Measurements from ENCODE around the gene PLA2G3. TPM values are rescaled to one million over a fixed set of nuclear protein-coding genes. Genes with fewer than 3 reads are reported as not detected.

PLA2G3 gene
- total RNA-seq, 1 experiment from 2014 or later, result not detected

- TF ChIP-seq CTCF (IDR thresholded peaks at IDR 0.05 in 2 of 3, conservative IDR thresholded peaks at IDR 0.05 in 1 of 3; ENCODE audit: borderline replicate concordance in 1 of 3, insufficient read depth in 1 of 3, low read depth in 2 of 3, low read length in 2 of 3), result no peak
- TF ChIP-seq ZFX (IDR thresholded peaks at IDR 0.05), result peak; percentile 17; the same call in 1 of the 2 replicates
- TF ChIP-seq JUND (IDR thresholded peaks at IDR 0.05), result no peak
Measured at GRCh38 chr22:31179345-31179744, 39.0 kb upstream of the PLA2G3 start (continued).

DNA sequence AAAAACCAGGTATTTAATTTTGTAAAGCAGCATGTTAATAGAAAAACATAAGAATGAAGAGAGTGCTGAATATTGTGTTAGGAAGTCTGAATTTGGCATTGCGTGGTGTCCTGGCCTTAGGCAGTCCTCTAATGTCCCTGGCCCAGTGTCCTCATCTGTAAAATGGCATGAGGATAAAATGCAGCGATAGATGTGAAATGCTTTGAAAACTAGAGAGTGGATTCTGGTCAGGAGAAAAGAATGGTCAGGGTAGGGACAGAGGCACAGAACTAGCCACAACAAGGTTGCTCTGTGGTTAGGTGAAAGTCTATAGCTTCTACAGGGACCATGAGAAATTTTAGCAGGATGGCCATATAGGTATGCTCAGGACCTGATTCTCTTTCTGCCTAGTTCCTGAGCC is 38.6 kb upstream of the PLA2G3 start:
- RAD21 ChIA-PET (ENCODE audit: low non-redundant PET in 1 of 2, low total read pairs in 2 of 2, uncharacterized antibody in 2 of 2, unreplicated experiment in 2 of 2), result no interaction called here
- no peak overlapping the region for H2AFZ ChIP-seq (ENCODE audit: low read depth, low read length, poor library complexity, severe bottlenecking)
- no peaks in the 10 kb centered on the region for H3K9me3 ChIP-seq (ENCODE audit: control insufficient read depth in 1 of 2, insufficient read depth in 1 of 2, low read depth in 1 of 2, low read length in 2 of 2)
- H3K27ac ChIP-seq (ENCODE audit: low read depth, low read length), result no peak overlapping the region
- no peaks in the 10 kb centered on the region for H4K20me1 ChIP-seq (ENCODE audit: insufficient read depth)
- H3K9ac ChIP-seq (ENCODE audit: low read length), result no peak overlapping the region
- DNase-seq (ENCODE audit: low read depth, low spot score) (no peak), ATAC-seq (no peak)
- H3K9me2 ChIP-seq (ENCODE audit: insufficient read depth), result no peaks in the 10 kb centered on the region
- BruUV-seq (replicated peaks), result no TSS peak
- intact Hi-C loops (cut with micrococcal nuclease), result no loop called here
- peaks cover 22 to 36% of the 10 kb centered on the region in 2 experiments for H3K4me1 ChIP-seq (ENCODE audit: control insufficient read depth in 1 of 2, insufficient read depth in 2 of 2, low read length in 2 of 2)
- TF ChIP-seq, protein P1, sequence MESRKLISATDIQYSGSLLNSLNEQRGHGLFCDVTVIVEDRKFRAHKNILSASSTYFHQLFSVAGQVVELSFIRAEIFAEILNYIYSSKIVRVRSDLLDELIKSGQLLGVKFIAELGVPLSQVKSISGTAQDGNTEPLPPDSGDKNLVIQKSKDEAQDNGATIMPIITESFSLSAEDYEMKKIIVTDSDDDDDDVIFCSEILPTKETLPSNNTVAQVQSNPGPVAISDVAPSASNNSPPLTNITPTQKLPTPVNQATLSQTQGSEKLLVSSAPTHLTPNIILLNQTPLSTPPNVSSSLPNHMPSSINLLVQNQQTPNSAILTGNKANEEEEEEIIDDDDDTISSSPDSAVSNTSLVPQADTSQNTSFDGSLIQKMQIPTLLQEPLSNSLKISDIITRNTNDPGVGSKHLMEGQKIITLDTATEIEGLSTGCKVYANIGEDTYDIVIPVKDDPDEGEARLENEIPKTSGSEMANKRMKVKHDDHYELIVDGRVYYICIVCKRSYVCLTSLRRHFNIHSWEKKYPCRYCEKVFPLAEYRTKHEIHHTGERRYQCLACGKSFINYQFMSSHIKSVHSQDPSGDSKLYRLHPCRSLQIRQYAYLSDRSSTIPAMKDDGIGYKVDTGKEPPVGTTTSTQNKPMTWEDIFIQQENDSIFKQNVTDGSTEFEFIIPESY (IDR thresholded peaks at IDR 0.05; ENCODE audit: extremely low read depth, insufficient replicate concordance, low read length), result no peak
- TF ChIP-seq SP1 (IDR thresholded peaks at IDR 0.05; ENCODE audit: low read depth), result no peak
- TF ChIP-seq CTCF (IDR thresholded peaks at IDR 0.05 in 2 of 3, conservative IDR thresholded peaks at IDR 0.05 in 1 of 3; ENCODE audit: borderline replicate concordance in 1 of 3, insufficient read depth in 1 of 3, low read depth in 2 of 3, low read length in 2 of 3), result no peak
- TF ChIP-seq RAD21 (IDR thresholded peaks at IDR 0.05; ENCODE audit: low read depth), result no peak
- no peak for TF ChIP-seq ELF1 (IDR thresholded peaks at IDR 0.05; ENCODE audit: borderline replicate concordance, low read depth)
- TF ChIP-seq YY1 (IDR thresholded peaks at IDR 0.05; ENCODE audit: extremely low read depth, insufficient replicate concordance, low read depth, low read length), result no peak
- no peak for TF ChIP-seq MAX (IDR thresholded peaks at IDR 0.05)
- POLR2A ChIA-PET, result no interaction called here
- peak overlapping the region; percentile 48 for H3K4me2 ChIP-seq (ENCODE audit: low read length)
- peaks cover 23% of the 10 kb centered on the region; the same call in 1 of the 2 replicates for H3K79me2 ChIP-seq (ENCODE audit: insufficient read depth, low read length)
- no peak overlapping the region for H3K4me3 ChIP-seq (replicated peaks in 1 of 2; ENCODE audit: low read depth in 1 of 2, low read length in 2 of 2)
- CTCF ChIA-PET, result no interaction called here
- H3K27me3 ChIP-seq (ENCODE audit: insufficient read depth, low read length), result no peaks in the 10 kb centered on the region
- H3K36me3 ChIP-seq (ENCODE audit: control insufficient read depth in 1 of 2, insufficient read depth in 2 of 2, low read length in 2 of 2), result no peaks in the 10 kb centered on the region

All from HCT116 (cell line).